ENCODE data around the gene ADARB2.

The ADARB2 gene

GRCh38 chr10:1320739-1321320, 416.5 kb downstream of the ADARB2 start:
- no peak for DNase-seq (ENCODE audit: low read depth)

GRCh38 chr10:1316809-1317143, 420.5 kb downstream of the ADARB2 start:
- no peak for DNase-seq (ENCODE audit: low read depth)

- no peak for DNase-seq (ENCODE audit: low read depth)
These were observed 421.1 kb downstream of the ADARB2 start for GRCh38 chr10:1316121-1316808.

GRCh38 chr10:1315178-1315577, 422.1 kb downstream of the ADARB2 start:
- DNase-seq (ENCODE audit: low read depth) = no peak

DNA sequence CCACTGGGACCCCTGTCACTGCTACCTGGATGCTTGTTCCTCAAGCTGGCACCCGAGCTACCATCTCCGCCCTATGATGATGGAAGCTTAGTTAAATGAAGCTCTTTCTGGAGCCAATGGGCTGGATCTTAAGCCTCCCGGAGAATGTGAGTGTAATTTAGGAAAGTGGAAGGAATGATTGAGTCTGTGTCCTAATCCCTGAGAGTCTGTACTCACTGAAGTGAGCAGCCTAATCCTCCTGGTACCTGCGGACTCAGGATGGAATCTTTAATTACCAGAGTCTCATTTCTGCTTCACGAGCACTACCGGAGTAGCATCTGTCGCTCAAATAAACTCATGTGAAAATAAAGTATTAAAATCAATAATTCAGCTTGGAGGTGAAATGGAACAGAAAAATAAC, 425.6 kb downstream of the ADARB2 start:
- no peak for DNase-seq (ENCODE audit: low read depth)

- DNase-seq (ENCODE audit: low read depth) = no peak
These were observed 427.0 kb downstream of the ADARB2 start for GRCh38 chr10:1310271-1310789.

DNA sequence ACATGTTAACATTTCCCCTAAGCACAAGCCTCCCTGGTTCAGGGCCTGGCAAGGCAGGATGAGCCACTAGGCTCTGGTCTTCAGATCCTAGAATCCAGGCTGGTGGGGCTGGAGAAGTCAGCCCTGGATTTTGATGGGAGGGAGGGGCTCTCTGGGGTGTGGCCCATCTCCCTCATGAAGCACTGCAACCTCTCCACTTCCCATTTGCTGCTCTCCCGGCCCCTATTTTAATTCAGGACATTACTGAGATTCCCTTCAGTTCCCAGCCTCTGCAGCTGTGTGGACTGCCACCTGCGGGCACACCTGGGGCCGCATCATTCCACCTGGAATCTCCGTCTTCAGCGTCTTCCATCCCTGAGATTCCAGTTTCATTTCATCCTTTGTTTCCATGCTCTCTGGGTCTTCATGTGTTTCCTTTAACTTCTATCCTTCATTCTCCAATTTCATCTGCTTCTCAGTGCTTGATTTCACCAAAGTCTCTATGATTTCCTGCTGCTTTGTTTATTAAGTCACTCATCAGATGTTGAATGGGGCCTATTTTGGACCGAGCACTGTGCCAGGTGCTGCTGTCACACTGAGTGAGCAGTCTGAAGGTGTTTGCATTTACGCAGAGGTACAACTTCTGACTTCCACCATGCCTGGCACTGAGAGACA, 427.6 kb downstream of the ADARB2 start:
- no peak for DNase-seq (ENCODE audit: low read depth)

DNA sequence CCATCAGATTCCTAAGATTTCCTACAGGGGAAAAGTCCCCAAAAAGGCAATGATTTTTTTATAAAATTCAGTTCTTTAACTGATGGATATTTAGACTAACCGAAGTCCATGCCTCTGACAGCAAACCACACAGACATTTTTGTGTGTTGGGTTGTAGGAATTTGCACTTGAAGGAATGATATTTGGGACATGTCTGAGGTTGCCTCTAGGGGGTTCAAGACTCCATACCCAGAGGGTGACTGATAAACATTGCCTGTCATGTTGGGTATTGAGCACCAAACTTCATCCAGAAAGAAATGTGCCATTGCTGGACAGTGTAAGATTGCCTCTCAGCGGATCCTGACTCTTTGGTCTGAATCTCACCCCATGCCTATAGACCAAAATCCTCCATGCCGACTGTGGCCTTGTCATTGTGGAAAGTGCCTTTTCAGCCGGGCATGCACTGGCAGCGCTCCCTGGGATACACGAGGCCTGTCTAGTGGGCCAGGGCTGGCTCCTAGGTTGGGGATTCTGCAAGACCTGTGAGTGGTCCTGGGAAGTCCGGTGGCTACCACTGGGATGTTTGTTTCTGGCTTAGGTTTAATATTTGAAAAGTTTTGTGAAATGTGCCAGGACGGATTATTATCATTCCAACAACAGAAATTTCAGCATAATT, 428.2 kb downstream of the ADARB2 start:
- no peak for DNase-seq (ENCODE audit: low read depth)

DNA sequence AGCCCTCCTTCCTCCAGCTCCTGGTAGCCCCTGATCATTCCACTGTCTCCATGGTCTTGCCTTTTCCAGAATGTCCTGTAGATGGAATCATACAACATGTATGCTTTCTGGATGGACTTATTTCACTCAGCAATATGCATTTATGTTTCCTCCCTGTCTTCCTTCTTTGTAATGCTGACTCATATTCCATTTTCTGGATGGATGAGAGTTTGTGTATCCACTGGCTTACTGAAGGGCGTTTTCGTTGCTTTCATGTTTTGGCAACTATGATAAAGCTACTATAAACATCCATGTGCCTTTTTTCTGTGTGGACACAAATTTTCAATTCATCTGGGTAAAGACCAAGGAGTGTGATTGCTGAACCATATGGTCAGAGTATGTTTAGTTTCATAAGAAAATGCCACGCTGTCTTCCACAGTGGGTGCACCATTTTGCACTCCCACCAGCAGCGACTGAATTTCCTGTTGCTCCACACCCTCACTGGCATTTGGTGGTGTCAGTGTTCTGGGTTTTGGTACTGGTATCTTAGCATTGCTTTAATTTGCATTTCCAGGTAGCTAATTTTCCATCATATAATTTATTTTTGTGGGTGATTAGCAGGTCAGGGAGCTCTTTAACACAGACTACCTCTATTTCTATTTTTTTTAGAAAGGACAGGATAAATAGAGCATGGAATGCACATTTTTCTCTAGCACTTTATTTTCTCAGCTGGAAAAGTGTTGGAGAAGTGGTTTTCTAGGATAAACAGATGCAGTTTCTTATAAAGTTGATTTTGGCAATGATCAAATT, 429.0 kb downstream of the ADARB2 start:
- DNase-seq (ENCODE audit: low read depth) = no peak

DNA sequence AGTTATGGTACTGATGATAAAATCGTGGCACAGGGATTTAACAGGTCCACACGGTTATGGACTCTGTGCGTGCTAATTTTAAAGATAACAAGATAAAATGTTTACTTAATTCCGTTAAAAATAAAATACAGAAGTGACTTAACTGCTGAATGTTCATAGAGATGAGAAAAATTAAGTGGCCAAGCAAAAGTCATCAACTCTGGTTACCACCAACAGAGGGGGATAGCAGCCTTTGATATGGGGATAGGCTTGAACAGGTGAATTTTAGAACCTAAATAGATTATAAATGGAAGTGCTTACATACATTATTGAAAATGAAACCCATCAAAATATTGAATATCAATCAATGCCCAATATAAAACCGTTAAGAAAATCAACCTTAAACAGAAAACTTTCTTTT, 436.2 kb downstream of the ADARB2 start:
- no peak for DNase-seq (ENCODE audit: low read depth)

GRCh38 chr10:1300218-1300617, 437.1 kb downstream of the ADARB2 start:
- DNase-seq (ENCODE audit: low read depth) = no peak

GRCh38 chr10:1299041-1299726, 438.1 kb downstream of the ADARB2 start:
- no peak for DNase-seq (ENCODE audit: low read depth)

GRCh38 chr10:1297566-1298301, 439.6 kb downstream of the ADARB2 start:
- DNase-seq (ENCODE audit: low read depth) = no peak

GRCh38 chr10:1295756-1296480, 441.4 kb downstream of the ADARB2 start:
- DNase-seq (ENCODE audit: low read depth) = no peak

GRCh38 chr10:1294748-1295147, 442.6 kb downstream of the ADARB2 start:
- DNase-seq (ENCODE audit: low read depth) = no peak

GRCh38 chr10:1293636-1294435, 443.5 kb downstream of the ADARB2 start:
- no peak for DNase-seq (ENCODE audit: low read depth)

DNA sequence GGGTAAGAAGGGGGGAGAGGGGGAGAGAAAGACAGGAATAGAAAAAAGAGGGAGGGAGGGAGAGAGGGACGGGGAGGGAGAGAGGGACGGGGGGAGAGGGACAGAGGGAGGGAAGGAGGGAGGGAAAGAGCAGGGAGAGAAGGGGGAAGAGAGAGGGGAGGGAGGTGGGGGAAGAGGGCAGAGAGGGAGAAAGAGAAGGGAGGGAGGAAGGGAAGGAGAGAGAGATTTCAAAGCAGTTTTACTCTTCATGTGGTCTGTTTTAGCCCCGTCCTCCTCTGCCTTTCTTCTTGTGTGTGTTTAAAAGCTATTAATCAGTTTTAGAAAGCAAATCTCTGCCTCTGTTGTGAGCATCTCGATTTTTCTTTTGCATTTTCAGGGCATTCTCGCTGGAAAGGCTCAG, 444.2 kb downstream of the ADARB2 start:
- DNase-seq (ENCODE audit: low read depth) = no peak

GRCh38 chr10:1292611-1293031, 444.7 kb downstream of the ADARB2 start:
- DNase-seq (ENCODE audit: low read depth) = no peak

Measured in T follicular helper cell (primary cell).